Effector memory CD8-positive, alpha-beta T cell (primary cell): ENCODE measurements around the gene NAMPT.

Experiments used
- ATAC-seq: fragments of 150-1000 bp; cut with Tn5 transposase; replicated peaks from 2 replicates; pipeline ENCODE4 v1.10.0; 2021; ENCODE audit warnings: mild to moderate bottlenecking, moderate library complexity
- DNase-seq, 3 experiments: peaks; one replicate each; pipeline ENCODE4 v3.0.0; 2021
- H3K27ac Mint-ChIP-seq, 2 donors: one replicate each; pipeline ENCODE4 v1.8.0; 2022; ENCODE audit warnings: mild to moderate bottlenecking in 2 of 2, mixed read lengths in 2 of 2, moderate library complexity in 2 of 2
- H3K27me3 Mint-ChIP-seq, 2 donors: one replicate each; pipeline ENCODE4 v1.8.0; 2022; ENCODE audit warnings: mixed read lengths in 2 of 2
- H3K36me3 Mint-ChIP-seq: one replicate; pipeline ENCODE4 v1.8.0; 2022; ENCODE audit warnings: mild to moderate bottlenecking, moderate library complexity, mixed read lengths; ENCODE audit not compliant: insufficient read depth
- H3K4me1 Mint-ChIP-seq, 2 donors: one replicate each; pipeline ENCODE4 v1.8.0; 2022; ENCODE audit warnings: low read depth in 2 of 2, mixed read lengths in 2 of 2
- H3K4me3 Mint-ChIP-seq, 2 donors: one replicate each; pipeline ENCODE4 v1.8.0; 2022; ENCODE audit warnings: mild to moderate bottlenecking in 2 of 2, mixed read lengths in 2 of 2, moderate library complexity in 2 of 2
- H3K9me3 Mint-ChIP-seq, 2 donors: one replicate each; pipeline ENCODE4 v1.8.0; 2022; ENCODE audit warnings: mixed read lengths in 2 of 2

Gene NAMPT

GRCh38 chr7:106278695-106279094 is 6.1 kb downstream of the NAMPT start:
- Mint-ChIP-seq H3K4me3 (no peak overlapping the region), H3K4me1 (peaks cover 10 to 11% of the 10 kb centered on the region in 2 donors), H3K27ac (no peak overlapping the region), H3K9me3 (no peaks in the 10 kb centered on the region), H3K27me3 (no peaks in the 10 kb centered on the region), H3K36me3 (peaks cover 60% of the 10 kb centered on the region)
- ATAC-seq (no peak), DNase-seq (no peak)

GRCh38 chr7:106277976-106278375 is 6.8 kb downstream of the NAMPT start:
- no peak overlapping the region for H3K4me3 Mint-ChIP-seq
- H3K4me1 Mint-ChIP-seq: peaks cover 7 to 8% of the 10 kb centered on the region in 2 donors
- H3K27me3 Mint-ChIP-seq: no peaks in the 10 kb centered on the region
- H3K9me3 Mint-ChIP-seq: no peaks in the 10 kb centered on the region
- DNase-seq (no peak), ATAC-seq (no peak)
- peaks cover 57% of the 10 kb centered on the region for H3K36me3 Mint-ChIP-seq
- H3K27ac Mint-ChIP-seq: no peak overlapping the region

- Mint-ChIP-seq H3K27me3 (no peaks in the 10 kb centered on the region), H3K36me3 (peaks cover 49% of the 10 kb centered on the region), H3K4me3 (no peak overlapping the region), H3K9me3 (no peaks in the 10 kb centered on the region), H3K27ac (no peak overlapping the region), H3K4me1 (peaks cover 6 to 7% of the 10 kb centered on the region in 2 donors)
- DNase-seq: no peak
- ATAC-seq: no peak
Observed at GRCh38 chr7:106276513-106276912, 8.3 kb downstream of the NAMPT start.

- Mint-ChIP-seq H3K9me3 (no peaks in the 10 kb centered on the region), H3K27ac (no peak overlapping the region), H3K27me3 (no peaks in the 10 kb centered on the region), H3K4me1 (no peaks in the 10 kb centered on the region), H3K4me3 (no peak overlapping the region), H3K36me3 (peaks cover 56% of the 10 kb centered on the region)
- no peak for ATAC-seq
- DNase-seq: no peak
Observed at GRCh38 chr7:106273009-106273668, 11.6 kb downstream of the NAMPT start.

- Mint-ChIP-seq H3K36me3 (peaks cover 57% of the 10 kb centered on the region), H3K27me3 (no peaks in the 10 kb centered on the region), H3K27ac (no peak overlapping the region), H3K4me1 (no peaks in the 10 kb centered on the region), H3K4me3 (no peak overlapping the region), H3K9me3 (no peaks in the 10 kb centered on the region)
- DNase-seq (no peak), ATAC-seq (no peak)
Observed at GRCh38 chr7:106270122-106270977, 14.4 kb downstream of the NAMPT start.

- peaks cover 55% of the 10 kb centered on the region for H3K36me3 Mint-ChIP-seq
- ATAC-seq (no peak), DNase-seq (no peak)
- H3K4me1 Mint-ChIP-seq: no peaks in the 10 kb centered on the region
- H3K4me3 Mint-ChIP-seq: no peak overlapping the region
- no peaks in the 10 kb centered on the region for H3K27me3 Mint-ChIP-seq
- no peaks in the 10 kb centered on the region for H3K9me3 Mint-ChIP-seq
- peak overlapping the region in 1 of 2 donors; percentile 2 for H3K27ac Mint-ChIP-seq
Observed at GRCh38 chr7:106269254-106269961, 15.4 kb downstream of the NAMPT start.

- Mint-ChIP-seq H3K4me3 (no peak overlapping the region), H3K9me3 (no peaks in the 10 kb centered on the region), H3K36me3 (peaks cover 80% of the 10 kb centered on the region), H3K27me3 (no peaks in the 10 kb centered on the region), H3K4me1 (peaks cover 6 to 8% of the 10 kb centered on the region in 2 donors), H3K27ac (no peak overlapping the region)
- ATAC-seq (no peak), DNase-seq (no peak)
Observed at GRCh38 chr7:106265133-106265532, 19.6 kb downstream of the NAMPT start.

- no peaks in the 10 kb centered on the region for H3K9me3 Mint-ChIP-seq
- ATAC-seq (no peak), DNase-seq (no peak)
- peaks cover 7 to 10% of the 10 kb centered on the region in 2 donors for H3K4me1 Mint-ChIP-seq
- H3K27ac Mint-ChIP-seq: no peak overlapping the region
- H3K27me3 Mint-ChIP-seq: no peaks in the 10 kb centered on the region
- H3K36me3 Mint-ChIP-seq: peaks cover 80% of the 10 kb centered on the region
- H3K4me3 Mint-ChIP-seq: no peak overlapping the region
Observed at GRCh38 chr7:106262221-106262881, 22.4 kb downstream of the NAMPT start.

GRCh38 chr7:106260136-106260561 is 24.6 kb downstream of the NAMPT start:
- peaks cover 79% of the 10 kb centered on the region for H3K36me3 Mint-ChIP-seq
- no peak overlapping the region for H3K4me3 Mint-ChIP-seq
- peaks cover 7 to 10% of the 10 kb centered on the region in 2 donors for H3K4me1 Mint-ChIP-seq
- no peaks in the 10 kb centered on the region for H3K27me3 Mint-ChIP-seq
- DNase-seq (no peak), ATAC-seq (peak; percentile 42)
- no peaks in the 10 kb centered on the region for H3K9me3 Mint-ChIP-seq
- peak overlapping the region in 1 of 2 donors; percentile 59 for H3K27ac Mint-ChIP-seq

- Mint-ChIP-seq H3K36me3 (peaks cover 71% of the 10 kb centered on the region), H3K27ac (no peak overlapping the region), H3K27me3 (no peaks in the 10 kb centered on the region), H3K9me3 (no peaks in the 10 kb centered on the region), H3K4me1 (peaks cover 7 to 10% of the 10 kb centered on the region in 2 donors), H3K4me3 (no peak overlapping the region)
- DNase-seq: no peak
- ATAC-seq: no peak
Observed at GRCh38 chr7:106258789-106259188, 26.0 kb downstream of the NAMPT start.

GRCh38 chr7:106257752-106258151 is 27.0 kb downstream of the NAMPT start:
- no peaks in the 10 kb centered on the region for H3K27me3 Mint-ChIP-seq

GRCh38 chr7:106256144-106256543 is 28.6 kb downstream of the NAMPT start:
- ATAC-seq (no peak), DNase-seq (no peak)
- Mint-ChIP-seq H3K27ac (no peak overlapping the region), H3K4me1 (peaks cover 7 to 8% of the 10 kb centered on the region in 2 donors), H3K4me3 (no peak overlapping the region), H3K36me3 (peaks cover 66% of the 10 kb centered on the region), H3K9me3 (no peaks in the 10 kb centered on the region), H3K27me3 (no peaks in the 10 kb centered on the region)

More at GRCh38 chr7:106257752-106258151, 27.0 kb downstream of the NAMPT start:
- no peak for DNase-seq
- peaks cover 7 to 8% of the 10 kb centered on the region in 2 donors for H3K4me1 Mint-ChIP-seq
- no peaks in the 10 kb centered on the region for H3K9me3 Mint-ChIP-seq
- H3K36me3 Mint-ChIP-seq: peaks cover 65% of the 10 kb centered on the region
- peak overlapping the region; percentile 23 to 63 for H3K27ac Mint-ChIP-seq
- H3K4me3 Mint-ChIP-seq: no peak overlapping the region
- ATAC-seq: no peak

- DNase-seq: no peak
- ATAC-seq: no peak
- H3K4me3 Mint-ChIP-seq: no peak overlapping the region
- H3K4me1 Mint-ChIP-seq: peaks cover 2 to 3% of the 10 kb centered on the region in 2 donors
- peaks cover 61% of the 10 kb centered on the region for H3K36me3 Mint-ChIP-seq
- no peaks in the 10 kb centered on the region for H3K27me3 Mint-ChIP-seq
- no peak overlapping the region for H3K27ac Mint-ChIP-seq
- no peaks in the 10 kb centered on the region for H3K9me3 Mint-ChIP-seq
Observed at GRCh38 chr7:106255246-106255645, 29.5 kb downstream of the NAMPT start.
